ENCODE results near the gene TSPAN9.

Gene TSPAN9

DNA sequence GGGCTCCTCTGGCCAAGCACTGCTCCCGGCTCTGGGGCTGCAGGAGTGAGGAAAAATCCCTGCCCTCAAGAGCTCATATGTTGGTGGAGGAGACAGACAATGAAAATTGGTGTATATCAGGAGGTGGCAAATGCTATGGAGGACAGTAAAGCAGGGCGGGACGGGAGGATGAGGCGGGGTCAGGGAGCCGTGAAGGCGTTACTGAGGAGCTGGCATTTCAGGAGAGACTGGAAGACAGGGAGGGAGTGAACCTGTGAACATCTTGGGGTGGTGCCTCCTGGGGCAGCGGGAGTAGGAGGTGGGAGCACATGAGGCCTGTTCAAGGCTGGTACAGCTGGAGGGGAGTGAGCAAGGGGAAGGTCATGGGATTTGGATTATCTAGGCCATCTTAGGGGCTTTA is 26.6 kb downstream of the TSPAN9 start:
- DNase-seq, result no peak

DNA sequence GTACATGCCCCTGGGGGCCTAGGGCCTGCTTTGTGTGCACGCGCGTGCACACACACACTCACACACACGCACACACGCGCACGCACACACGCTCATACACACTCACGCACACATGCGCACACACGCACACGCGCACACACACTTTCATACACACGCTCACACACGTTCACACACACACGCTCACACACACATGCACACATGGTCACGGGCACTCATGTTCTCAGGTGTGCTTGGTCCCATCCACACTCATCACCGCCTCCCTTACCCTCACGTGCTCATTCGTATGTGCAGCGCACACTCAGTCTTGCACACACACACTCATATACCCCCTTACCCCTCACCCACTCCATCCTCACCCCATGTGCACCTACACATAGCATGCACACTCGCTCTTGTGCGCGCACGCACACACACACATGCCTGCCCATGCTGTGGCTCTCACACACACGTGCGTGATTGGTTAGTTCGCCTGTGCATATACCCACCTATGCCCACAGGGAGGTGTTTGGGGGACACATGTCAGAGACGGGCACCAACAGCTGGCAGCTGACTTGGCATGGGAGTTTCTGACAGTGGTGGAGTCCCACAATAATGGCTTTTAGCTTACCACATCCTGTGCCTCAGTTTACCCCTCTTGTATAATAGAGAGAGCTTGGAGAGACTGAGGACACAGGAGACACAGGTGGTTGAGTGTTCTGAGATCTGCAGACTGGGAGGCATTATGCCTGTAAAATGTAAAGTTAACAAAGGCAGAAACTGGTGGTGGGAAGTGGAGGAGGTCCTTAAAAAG is 28.7 kb downstream of the TSPAN9 start:
- no peak for DNase-seq

DNA sequence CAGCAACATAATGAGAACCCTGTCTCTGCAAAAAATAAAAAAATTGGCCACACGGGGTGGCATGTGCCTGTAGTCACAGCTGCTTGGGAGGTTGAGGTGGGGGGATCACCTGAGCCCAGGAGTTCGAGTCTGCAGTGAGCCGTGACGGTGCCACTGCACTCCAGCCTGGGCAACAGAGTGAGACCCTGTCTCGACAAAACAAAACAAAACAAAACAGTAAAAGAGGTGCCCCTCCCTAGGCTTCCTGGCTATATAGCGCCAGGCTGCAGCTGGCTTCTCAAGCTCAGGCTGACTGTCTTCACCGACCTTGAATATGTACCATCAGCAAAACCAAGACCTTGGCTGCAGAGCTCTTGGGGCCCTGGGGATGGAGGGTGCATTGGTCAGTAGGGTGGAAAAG is 29.4 kb downstream of the TSPAN9 start:
- DNase-seq, result no peak

DNA sequence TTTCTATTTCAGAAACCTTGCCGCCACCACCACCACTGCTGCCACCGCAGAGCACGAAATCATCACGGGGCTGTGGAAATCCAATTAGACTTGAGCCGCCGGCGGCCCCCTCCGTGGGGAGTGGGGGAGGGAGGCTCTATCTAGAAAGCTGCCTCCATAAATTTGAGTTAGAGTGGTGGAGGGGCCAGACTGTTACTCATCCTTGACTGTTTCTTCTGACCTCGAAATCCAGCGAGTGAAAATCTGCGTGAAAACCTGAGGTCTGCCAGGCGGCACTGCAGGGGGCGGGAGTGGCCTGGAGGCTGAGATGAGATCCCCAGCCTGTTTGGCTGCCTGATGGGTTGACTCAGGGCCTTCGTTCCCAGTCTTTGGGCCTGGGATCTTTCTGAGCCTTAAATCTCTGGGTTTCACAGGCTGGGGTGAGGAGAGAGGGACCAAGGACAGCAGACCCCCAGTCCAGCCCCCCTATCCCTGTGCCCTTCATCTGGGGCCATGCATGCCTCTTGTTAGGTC is 29.9 kb downstream of the TSPAN9 start:
- no peak for DNase-seq

DNA sequence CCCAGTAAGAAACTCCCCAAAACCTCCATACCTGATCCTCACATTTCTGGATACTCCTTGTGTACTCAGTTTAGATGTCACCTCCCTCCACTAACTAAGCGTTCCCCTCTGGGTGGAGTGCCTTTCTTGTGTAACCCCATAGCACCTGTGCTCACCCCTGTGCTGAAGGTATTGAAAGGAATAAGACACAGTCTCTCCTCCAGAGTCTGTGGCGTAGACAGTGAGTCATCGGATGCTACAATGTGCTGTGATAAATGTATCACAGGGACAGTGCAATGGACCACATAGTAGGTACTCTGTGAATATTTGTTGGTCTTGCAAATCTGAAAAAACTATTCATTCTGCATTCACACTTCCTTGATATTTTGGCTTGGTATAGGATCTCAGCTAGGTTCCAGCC is 30.8 kb downstream of the TSPAN9 start:
- DNase-seq, result no peak

DNA sequence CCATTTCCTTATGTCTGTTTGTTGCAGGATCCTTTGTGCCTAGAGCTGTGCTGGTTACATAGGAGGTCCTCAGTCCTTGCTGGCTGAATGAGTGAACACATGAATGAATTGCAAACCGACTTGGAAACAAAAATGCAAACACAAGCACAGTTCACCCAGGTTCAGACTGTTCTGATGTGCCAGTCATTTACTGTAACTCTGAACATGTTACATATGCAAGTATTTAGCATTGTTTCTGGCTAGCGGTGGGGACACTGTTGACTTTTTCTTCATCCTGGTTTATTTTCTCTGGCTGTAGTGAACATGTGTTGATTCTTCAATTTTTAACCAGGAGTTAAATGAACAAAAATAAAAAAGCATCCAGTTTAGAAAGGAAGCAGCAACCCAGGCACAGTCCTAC is 33.4 kb downstream of the TSPAN9 start:
- DNase-seq, result no peak

DNA sequence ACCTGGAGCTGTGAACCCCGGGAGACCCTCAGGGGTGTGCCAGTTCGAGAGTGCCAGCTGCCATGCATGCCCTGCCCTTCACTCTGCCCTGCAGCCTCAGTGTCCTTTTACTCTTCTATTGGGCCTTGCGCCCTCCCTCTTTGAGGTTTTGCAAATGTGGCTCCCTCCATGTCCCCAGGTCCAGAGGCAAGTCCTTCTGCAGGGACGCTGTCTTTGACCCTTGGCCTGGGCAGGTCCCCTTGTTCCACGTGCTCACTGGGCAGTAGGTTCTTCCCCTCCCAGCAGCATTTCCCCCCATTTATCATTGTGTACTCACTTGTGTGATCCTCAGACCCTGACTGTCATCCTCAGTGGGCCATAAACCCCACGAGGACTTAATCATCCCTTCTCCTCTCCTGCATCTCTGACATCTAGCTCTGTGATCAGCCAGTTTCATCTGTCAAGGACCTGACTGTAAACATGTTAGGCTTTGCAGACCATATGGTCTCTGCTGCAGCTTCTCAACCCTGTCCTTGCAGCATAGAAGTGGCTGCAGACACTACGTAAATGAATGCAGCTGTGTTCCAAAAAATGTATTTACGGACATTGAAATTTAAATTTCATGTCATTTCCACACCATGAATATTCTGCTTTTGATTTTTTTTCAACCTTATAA is 36.6 kb downstream of the TSPAN9 start:
- DNase-seq, result no peak

DNA sequence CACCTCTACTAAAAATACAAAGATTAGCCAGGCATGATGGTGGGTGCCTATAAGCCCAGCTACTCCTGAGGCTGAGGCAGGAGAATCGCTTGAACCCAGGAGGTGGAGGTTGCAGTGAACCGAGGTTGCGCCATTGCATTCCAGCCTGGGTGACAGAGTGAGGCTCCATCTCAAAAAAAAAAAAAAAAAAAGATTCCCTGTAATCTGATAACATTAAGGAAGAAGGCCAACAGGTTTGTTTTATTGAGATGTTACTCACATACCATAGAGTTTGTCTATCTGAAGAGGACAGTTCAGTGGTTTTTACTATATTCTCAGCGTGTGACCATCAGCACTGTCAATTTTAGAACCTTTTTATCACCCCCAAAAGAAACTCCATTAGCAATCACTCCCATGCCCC is 37.5 kb downstream of the TSPAN9 start:
- no peak for DNase-seq

DNA sequence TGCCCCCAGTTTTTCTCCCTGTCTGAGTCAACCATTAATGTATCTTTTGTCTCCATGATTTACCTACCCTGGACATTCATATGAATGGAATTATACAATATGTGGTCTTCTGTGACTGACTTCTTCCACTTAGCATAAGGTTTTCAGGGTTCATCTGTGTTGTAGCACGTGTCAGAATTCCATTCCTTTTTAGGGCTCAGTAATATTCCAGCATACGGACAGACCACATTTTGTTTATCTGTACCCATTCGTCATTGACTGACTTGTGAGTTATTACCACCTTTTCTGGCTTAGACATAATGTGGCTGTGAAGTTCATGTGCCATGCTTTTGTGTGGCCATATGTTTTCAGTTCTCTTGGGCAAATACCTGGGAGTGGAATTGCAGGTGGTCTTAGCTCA is 37.9 kb downstream of the TSPAN9 start:
- DNase-seq, result no peak

DNA sequence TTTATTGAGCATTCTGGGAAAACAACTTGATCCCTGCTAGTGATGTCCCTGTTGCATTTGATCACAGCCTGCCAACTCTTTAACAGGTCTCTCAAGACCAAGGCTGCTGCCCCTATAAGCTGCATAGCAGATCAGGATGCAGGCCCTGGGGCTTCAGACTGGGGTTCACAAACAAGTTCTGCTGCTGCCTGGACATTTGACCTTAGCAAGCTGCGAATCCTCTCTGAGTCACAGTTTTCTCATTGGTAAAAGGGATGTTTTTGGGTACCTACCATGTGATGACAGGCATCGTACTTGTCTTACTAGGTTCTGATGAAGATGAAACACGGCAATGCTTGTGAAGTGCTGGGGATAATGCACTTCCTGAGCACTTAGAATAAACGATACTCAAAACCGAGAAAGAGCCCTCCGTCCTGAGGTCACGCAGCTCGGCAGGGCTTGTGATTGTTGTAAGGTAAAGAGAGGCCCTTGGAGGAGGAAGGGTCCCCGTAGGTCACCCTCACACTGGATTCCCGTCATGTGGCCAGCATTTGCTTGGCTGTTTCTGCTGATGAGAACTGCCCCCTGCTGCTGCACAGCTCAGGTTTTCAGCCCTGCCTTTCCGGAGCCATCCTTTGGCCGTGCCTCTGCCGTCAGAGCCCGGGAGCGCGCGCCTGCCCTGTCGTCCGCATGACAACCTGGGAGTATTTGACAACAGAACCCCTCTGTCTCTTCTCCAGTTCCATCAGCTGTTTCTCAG is 39.1 kb downstream of the TSPAN9 start:
- no peak for DNase-seq

DNA sequence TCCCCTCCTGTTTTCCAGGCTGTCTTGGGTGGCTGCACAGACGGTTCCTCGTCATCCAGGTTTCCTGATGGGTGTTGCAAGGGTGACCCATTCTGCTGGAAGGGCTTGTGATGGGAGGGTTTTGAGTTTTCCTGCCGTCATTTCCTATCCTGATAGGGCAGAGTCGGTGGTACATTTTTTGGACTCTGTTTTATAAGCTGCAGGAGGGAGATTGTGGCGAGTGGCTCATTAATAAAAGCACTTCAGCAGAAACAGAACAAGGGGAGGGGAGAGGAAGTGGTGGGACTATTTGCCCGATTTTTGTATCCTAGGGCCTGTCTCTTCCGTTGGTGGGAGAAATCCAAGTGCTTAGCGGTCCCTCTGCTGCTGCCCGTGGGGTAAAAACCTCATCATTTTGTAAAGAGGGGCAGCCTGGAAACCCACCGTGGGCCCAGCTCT is 40.0 kb downstream of the TSPAN9 start:
- DNase-seq, result no peak

DNA sequence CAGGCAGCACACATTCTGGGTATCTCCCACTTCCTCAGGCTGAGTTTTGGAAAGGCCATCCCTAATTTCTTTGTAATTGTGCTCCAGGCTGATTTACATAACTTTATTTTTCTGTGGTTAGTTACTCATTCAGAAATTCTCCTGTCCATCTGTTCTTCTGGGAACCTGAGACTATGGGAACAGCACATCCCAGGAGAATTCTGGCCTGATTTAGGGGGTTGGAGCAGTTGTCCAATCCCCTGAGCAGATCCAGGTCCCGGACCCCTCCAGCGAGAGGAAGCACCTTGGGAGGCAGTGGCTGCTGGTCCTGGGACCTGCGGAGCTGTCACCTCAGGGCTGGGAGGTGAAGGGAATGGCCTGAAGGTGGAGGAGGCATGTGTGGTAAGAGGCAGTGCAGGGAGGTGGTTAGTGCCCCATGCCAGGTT is 40.4 kb downstream of the TSPAN9 start:
- DNase-seq, result no peak

DNA sequence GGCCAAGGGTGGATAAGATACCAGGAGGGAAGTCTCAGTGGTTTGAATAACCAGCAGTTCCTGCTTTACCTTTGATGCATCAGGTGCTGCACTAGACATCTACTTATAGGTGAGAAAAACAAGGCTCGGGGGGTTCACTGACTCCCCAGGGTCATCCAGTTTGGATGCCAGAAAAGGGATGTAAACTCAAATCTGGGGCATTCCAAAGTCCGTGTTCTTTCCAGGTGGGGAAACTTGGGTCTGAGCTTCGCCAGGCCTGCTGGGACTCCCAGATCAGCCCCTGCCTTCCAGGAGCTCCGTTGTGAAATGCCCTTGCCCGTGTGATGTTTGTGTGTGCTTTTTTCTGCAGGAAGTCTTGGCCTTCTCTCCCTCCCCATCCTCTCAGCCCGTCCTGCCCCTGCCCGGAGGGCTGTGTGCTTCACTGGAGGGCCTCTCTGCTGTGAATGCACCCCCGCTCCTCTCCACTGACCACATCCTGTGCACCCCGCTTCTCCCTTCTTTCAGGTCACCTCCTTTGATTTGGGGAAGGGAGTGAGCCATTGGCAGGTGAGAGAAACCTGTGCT is 42.1 kb downstream of the TSPAN9 start:
- DNase-seq, result no peak

DNA sequence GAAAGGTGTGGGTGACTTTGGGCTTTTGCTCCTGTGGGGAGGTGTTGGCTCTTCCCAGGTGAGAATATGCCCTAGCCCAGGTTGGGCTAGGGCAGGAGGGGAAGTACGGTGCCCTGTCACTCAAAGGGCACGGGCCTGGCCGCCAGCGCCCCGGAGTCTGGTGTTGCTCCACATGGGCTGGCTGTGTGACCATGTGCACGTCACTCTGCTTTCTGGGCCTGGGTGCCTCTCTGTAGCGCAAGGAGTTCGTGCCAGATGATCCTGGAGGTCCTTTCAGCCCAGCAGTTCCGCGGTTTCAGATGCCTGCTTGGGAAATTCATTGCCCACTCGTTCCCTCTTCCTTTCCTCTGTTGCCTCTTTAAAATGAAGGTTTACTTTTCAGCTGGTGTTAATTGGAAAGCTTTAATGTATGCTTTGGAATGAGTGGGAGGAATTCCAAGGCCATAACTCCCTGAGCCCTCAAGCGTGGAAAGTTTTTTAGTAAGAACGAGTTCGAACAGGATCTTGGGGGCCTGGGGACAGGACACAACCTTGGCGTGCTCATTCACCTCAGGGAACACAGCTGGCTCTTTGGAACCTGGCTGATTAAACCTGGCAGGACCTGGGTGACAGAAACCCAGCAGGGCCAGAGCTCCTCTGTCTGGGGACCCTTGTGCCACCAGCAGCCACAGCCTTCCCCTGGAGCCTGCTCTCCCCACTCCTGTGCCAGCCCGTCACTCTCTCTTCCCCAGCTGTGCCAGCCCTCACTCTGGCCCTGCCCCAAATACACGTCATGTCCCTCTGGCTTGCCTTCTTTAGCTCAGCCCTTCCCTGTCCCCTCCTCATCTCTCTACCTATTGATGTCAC is 42.8 kb downstream of the TSPAN9 start:
- no peak for DNase-seq

DNA sequence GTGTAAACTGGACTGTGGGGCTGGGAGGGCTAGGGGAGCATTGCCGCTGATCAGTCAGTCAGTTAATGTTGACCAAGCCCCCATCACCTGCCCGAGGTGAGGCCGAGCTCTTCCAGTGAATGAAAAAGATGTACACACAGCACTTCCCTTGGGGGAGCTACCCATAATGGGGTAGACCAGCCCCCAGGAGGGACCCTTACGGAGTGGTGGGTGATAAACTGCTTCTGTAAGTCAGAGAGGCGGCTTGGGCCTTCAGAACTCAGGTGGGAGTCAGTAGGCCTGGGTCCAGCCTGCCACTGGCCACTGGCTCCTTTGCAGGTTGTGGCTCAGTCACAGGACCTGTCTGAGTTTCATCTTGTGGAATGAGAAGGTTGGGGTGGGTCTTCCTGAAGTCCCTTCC is 43.5 kb downstream of the TSPAN9 start:
- DNase-seq, result no peak

DNA sequence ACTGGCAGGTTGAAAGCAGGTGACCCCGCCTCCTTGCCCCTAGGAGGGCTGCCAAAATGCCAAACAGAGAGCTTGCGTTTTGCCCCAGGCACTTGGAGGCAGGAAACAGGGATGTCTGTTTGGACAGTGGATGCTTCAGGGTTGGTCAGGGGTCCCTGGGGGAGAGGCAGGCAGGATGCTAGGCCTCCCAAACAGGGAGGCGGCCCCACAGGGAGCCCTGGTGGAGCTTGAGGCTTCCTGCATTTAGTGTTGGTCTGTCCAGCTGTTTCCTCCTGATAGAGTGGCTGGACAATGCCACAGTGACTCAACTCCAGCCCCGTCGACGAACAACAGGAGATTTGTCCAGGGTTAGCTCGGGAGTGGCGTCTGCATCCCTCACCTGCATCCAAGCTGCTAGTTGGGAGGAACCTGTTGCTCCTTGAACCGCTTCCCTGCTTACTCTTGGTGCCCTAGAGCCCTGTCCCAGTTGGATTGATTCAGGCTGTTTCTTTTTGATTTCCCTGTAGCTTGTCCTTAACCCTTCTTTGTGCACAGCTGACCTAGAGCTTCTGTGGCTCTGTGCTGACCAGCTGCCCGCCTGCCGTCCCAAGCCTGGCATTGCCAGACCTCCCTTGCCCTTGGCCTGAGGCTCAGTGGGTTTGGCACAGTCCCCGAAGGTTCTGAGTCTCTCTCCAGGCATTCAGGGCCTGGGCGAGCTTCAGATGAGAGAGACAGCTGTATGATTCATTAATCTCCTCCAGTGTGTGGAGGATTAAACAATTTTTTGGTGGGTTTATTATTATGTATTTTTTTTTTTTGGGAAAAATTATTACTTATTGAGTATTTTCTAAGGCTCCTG is 45.9 kb downstream of the TSPAN9 start:
- no peak for DNase-seq

DNA sequence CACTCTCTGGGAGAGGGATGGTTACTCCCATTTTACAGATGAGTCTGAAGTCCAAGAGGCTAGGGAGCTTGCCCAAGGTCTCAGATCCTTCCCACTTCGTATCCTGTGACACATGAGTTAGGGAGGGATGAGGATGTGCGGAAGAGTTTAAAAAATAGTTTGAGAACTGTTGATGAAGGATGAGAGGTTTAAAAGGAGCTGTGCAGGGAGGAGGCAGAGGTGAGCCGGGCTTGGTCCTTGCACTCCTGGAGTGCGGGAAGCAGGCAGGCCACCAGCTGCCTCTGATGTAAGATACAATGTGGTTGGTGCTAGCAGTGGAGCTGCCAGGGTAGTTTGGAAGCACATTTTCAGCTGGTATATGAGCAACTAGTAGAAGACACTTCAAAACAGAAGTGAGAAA is 46.5 kb downstream of the TSPAN9 start:
- no peak for DNase-seq

DNA sequence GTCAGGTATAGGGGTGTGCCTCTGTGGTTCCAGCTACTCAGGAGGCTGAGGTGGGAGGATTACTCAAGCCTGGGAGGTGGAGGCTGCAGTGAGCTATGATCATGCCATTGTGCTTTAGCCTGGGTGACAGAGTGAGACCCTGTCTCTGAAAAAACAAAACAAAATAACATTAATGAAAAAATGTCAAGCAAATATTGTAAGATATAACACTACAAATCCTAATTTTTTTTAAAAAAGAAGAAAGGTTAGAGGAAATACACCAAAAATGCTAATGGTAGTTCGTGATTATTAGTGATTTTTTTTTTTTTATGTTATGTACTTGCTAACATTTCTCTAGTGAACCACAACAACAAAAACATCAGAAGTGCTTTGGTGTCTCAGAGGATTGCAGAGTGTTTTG is 47.7 kb downstream of the TSPAN9 start:
- DNase-seq, result no peak

DNA sequence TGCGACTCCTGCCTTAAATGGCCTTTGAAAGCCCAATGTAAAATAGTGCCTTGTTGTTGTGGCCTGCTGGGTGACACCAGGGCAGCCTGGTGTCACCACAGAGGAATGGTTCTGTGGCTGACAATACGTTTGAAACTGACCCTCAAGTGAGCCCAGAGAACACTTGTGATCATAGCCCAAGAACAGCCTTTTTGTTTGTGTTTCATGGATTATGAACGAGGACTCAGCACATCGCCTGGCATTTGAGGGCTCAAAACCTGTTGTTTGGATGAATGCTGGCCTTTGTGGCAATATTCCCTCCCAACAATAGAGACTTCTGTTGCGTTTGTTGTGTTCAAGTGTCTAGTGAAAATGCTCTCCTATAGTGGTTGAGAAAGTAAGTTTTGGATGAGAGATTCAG is 48.5 kb downstream of the TSPAN9 start:
- DNase-seq, result no peak

DNA sequence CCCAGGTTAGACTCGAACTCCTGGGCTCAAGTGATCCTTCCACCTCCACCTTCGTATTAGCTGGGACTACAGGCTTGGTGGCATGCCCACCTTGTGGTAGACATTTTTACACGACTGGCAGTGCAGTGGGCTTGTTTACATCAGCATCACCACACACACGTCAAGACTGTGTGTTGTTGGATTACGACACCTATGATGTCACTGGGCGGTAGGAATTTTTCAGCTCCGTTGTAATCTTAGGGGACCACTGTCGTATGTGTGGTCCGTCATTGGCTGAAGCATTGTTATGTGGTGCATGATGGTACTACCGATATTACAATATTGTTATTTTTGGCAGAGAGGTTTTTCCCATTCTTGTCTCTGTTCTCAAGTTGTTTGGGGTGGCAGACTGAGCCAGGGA is 50.7 kb downstream of the TSPAN9 start:
- no peak for DNase-seq

DNA sequence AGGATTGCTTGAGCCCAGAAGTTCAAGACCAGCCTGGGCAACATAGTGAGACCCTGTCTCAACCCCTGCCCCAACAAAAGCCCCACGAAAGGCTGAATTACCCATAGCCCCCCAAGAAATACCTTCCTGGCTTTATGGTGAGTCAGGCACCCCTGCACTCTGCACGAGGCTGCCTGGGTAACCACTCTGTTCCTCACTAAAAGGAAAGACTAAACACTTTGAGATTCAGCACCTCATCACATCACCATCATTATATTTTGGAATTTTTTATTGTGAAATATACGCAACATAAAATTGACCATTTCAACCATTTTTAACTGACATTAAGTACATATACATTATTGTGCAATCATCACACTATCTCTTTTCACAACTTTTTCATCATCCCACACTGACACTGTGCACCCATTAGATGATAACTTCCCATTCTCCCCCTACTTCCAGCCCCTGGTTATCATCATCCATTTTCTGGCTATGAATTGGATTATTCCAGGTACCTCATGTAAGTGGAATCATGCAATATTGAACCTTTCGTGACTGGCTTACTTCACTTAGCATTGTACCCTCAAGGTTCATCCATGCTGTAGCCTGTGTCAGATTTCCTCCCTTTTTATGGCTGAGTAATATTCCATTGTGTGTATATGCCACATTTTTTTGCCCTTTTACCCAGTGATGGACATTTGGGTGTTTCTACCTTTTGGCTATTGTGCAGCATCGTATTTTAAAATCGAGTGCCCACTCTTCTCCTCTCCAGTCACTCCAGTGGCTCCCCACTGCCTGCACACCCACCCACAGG is 51.5 kb downstream of the TSPAN9 start:
- DNase-seq, result no peak
